ENCODE results near the gene ING5.

The ING5 gene

DNA sequence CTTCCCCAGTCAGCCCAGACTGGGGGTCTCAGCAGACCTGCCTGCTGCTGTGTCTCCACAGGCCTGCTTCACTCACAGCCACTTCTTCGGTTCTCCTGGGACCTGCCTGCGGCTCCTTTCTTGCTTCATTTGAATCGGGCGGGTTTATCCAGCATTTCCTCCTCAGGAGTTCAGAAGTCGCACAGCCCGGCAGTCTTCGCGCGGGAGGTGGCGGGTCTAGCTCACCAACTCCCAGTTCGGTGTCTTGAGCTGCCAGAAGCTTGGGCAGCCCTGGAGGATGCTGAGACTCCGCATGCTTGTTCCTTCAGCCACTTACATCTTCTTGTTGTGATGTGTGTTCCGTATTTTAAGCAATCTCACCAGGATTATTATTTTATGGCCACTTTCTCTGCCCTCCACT lies 43.4 kb downstream of the ING5 start:
- H3K27ac ChIP-seq, result no peak overlapping the region
- TF ChIP-seq, protein P1, sequence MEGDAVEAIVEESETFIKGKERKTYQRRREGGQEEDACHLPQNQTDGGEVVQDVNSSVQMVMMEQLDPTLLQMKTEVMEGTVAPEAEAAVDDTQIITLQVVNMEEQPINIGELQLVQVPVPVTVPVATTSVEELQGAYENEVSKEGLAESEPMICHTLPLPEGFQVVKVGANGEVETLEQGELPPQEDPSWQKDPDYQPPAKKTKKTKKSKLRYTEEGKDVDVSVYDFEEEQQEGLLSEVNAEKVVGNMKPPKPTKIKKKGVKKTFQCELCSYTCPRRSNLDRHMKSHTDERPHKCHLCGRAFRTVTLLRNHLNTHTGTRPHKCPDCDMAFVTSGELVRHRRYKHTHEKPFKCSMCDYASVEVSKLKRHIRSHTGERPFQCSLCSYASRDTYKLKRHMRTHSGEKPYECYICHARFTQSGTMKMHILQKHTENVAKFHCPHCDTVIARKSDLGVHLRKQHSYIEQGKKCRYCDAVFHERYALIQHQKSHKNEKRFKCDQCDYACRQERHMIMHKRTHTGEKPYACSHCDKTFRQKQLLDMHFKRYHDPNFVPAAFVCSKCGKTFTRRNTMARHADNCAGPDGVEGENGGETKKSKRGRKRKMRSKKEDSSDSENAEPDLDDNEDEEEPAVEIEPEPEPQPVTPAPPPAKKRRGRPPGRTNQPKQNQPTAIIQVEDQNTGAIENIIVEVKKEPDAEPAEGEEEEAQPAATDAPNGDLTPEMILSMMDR (IDR thresholded peaks at IDR 0.05), result no peak
- TF ChIP-seq ZFX (IDR thresholded peaks at IDR 0.05; ENCODE audit: borderline replicate concordance), result no peak

DNA sequence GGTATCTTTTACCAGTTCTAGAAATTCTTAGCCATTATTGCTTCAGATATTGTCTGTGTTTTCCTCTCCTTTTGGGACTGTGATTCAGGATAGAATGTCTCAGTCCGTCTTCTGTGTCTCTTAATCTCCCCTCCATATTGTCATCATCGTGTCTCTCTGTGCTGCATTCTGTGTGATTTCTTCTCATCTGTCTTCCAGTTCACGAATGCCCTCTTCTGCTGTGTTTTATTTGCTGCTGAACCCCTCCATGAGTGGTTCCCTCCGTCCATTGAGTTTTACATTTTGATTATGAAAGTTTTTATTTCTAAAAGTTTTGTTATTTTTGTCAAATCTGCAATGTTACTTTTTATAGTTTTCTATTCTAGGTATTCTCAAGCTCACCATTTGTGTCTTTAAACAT lies 44.2 kb downstream of the ING5 start:
- H3K27ac ChIP-seq, result no peak overlapping the region
- TF ChIP-seq, protein P1 (IDR thresholded peaks at IDR 0.05), result no peak
- TF ChIP-seq ZFX (IDR thresholded peaks at IDR 0.05; ENCODE audit: borderline replicate concordance), result no peak

DNA sequence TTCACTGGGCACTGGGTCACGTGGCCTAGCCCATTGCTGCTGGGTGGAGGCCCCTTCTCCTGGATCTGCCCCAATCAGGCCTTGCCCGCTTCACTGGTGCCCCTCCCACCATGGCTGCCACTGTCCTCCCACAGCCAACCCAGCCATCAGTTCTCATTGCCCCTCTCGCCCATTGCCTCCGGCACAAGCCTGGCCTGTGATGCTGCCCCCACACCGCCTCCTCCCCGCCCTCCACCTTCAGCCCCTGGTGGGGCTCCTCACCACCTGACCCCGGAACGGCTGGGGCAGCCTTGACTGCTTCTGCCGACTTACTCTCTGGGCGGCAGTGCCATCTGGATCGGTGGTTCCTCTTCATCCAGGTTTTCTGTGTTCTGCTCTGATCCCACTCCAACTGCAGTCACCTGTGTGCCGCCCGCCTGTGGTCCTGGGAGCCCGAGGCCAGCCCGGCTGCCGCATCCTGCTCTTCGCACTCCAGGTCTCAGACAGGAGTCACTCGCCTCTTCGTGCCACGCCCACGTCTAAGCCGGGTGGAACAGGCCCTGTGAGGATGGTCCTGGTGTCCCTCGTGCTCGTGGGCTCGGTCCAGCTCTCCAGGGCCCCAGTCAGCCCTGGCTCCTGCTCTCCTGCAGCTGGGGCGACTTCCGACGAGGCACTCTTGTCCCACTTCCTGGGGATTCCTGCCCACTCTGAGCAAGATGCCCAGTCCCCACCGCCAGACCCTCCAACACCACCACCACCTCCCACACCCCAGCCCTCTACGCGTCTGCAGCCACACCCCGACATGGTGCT lies 46.8 kb downstream of the ING5 start:
- no peak overlapping the region for H3K27ac ChIP-seq
- no peak for TF ChIP-seq ZFX (IDR thresholded peaks at IDR 0.05; ENCODE audit: borderline replicate concordance)
- TF ChIP-seq, protein P1 (IDR thresholded peaks at IDR 0.05), result no peak

DNA sequence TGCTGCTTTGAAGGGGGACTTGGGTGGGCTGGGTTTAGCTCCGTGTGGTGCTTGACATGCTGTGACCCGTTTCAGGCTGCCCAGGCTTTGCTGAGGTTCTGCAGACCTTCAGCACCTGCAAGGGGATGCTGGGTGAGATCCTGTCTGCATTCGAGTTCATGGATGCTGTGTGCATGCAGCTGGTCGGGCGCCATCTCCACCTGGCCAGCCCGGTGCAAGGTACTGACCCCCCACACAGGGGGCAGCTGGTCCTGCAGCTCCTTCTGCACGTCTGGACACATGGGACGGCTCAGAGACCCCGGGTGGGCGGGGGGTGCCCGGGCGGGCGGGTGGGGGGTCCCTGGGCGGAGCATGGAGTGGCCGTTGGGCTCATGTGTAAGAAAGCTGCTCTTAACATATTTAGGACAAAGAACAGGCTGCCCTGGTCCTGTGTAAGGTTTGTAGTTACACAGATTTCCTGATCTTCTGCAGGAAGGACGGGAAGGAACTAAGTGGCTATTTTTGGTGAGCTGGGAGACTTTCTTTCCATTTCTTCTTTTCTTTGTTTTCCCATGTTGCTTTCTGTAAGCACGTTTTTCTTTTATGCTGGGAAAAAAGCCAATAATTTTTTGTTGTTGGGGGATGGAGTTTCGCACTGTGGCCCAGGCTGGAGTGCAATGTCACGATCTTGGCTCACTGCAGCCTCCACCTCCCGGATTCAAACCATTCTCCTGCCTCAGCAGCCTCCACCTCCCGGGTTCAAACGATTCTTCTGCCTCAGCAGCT lies 48.4 kb downstream of the ING5 start:
- H3K27ac ChIP-seq, result no peak overlapping the region
- TF ChIP-seq ZFX (IDR thresholded peaks at IDR 0.05; ENCODE audit: borderline replicate concordance), result no peak
- TF ChIP-seq, protein P1 (IDR thresholded peaks at IDR 0.05), result no peak

DNA sequence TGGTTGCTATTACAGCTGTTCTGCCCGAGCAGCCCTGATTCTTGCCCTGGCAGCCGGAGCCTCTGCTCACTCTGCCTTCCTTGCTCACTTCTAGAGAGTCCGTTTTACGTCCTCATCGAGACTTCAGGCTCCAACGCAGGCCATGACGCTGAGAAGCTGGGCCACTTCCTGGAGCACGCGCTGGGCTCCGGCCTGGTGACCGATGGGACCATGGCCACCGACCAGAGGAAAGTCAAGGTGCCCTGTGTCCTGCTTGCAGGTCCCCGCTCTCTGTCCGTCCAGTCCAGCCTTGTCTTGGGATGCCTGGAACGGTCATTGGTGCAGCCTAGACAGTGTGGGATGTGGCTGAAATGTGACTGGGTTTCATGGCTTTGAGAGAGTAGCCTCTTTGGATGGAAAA lies 49.3 kb downstream of the ING5 start:
- TF ChIP-seq, protein P1 (IDR thresholded peaks at IDR 0.05), result no peak
- no peak for TF ChIP-seq ZFX (IDR thresholded peaks at IDR 0.05; ENCODE audit: borderline replicate concordance)
- no peak overlapping the region for H3K27ac ChIP-seq

DNA sequence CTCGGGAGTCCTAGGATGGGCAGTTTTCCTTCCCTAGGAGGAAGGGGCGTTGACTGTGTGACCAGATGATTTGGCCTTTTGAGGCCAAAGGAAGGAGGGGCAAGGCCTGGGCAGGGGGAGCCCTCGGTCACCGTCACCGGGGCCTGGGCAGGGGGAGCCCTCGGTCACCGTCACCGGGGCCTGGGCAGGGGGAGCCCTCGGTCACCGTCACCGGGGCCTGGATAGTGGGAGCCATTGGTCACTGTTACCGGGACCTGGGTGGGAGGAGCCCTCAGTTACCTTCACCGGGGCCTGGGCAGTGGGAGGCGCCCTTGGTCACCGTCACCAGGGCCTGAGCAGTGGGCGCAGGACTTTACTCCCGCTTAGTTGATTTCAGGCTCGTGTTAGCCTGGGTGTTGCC lies 49.9 kb downstream of the ING5 start:
- no peak overlapping the region for H3K27ac ChIP-seq
- TF ChIP-seq, protein P1 (IDR thresholded peaks at IDR 0.05), result no peak
- no peak for TF ChIP-seq ZFX (IDR thresholded peaks at IDR 0.05; ENCODE audit: borderline replicate concordance)

DNA sequence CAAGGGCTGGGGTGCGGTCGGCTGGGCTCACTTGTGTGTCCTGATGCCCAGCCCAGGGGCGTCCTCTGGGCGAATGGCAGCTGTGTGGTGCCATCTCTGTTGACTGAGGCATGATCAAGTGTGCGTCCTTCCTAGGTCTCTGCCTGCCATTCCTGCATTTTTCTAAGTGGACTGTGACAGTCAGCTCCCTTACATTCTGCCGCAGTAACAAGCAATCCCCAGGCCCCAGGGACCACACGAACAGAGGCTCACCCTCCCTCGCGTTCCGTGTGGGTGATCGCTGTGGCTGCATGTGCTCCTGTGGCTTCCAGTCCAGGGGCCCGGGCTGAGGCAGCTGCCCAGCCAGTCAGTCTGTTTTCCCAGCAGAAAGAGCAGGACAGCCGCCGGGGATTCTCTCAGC lies 50.4 kb downstream of the ING5 start:
- TF ChIP-seq, protein P1 (IDR thresholded peaks at IDR 0.05), result no peak
- TF ChIP-seq ZFX (IDR thresholded peaks at IDR 0.05; ENCODE audit: borderline replicate concordance), result no peak

More for the DNA sequence above, 50.4 kb downstream of the ING5 start:
- no peak overlapping the region for H3K27ac ChIP-seq
